HepG2 (cell line): Measurements from ENCODE around the gene HAP1. TPM values are rescaled to one million over a fixed set of nuclear protein-coding genes. Genes with fewer than 3 reads are reported as not detected.
A peak's percentile ranks its signal among the peaks of the same experiment; 100 is the strongest.

Experiments
- CCDC6 ChIP-seq: sonication (generic); formaldehyde crosslinking; IDR thresholded peaks from 2 replicates; pipeline ENCODE4 v1.8.1; 2022; ENCODE audit warnings: mild to moderate bottlenecking, missing genetic modification reagents, moderate library complexity
- DPF2 ChIP-seq: sonication (generic); formaldehyde crosslinking; IDR thresholded peaks from 2 replicates; pipeline ENCODE4 v1.4.0; 2020; ENCODE audit warnings: mild to moderate bottlenecking, low read depth, missing genetic modification reagents, borderline replicate concordance
- HNF4G ChIP-seq, 2 experiments: sonication (generic) in 1 of 2; formaldehyde crosslinking in 1 of 2; IDR thresholded peaks; 2 replicates each; pipeline versions ENCODE4 v1.4.0 to v1.6.1; 2011 to 2020; ENCODE audit warnings: borderline replicate concordance in 2 of 2, low read depth in 2 of 2, mild to moderate bottlenecking in 2 of 2, low read length in 1 of 2, missing genetic modification reagents in 1 of 2, moderate library complexity in 1 of 2
- PAWR ChIP-seq: sonication (generic); formaldehyde crosslinking; IDR thresholded peaks from 2 replicates; pipeline ENCODE4 v1.4.0; 2020; ENCODE audit warnings: missing genetic modification reagents, mild to moderate bottlenecking, borderline replicate concordance
- PPARG ChIP-seq: conservative IDR thresholded peaks from 2 replicates; pipeline ENCODE4 v1.6.1; 2016; ENCODE audit warnings: missing biosample characterization, missing genetic modification reagents
- SRSF4 ChIP-seq: fragments of 200-400 bp; formaldehyde crosslinking; IDR thresholded peaks from one replicate; pipeline ENCODE4 v1.6.1; 2018; ENCODE audit warnings: mild to moderate bottlenecking, low read depth, low read length, moderate library complexity; ENCODE audit not compliant: poor library complexity, severe bottlenecking
- TOE1 ChIP-seq: sonication (generic); formaldehyde crosslinking; IDR thresholded peaks from 2 replicates; pipeline ENCODE4 v1.4.0; 2020; ENCODE audit warnings: mild to moderate bottlenecking, missing genetic modification reagents
- ZNF34 ChIP-seq: sonication (generic); formaldehyde crosslinking; IDR thresholded peaks from 2 replicates; pipeline ENCODE4 v1.4.0; 2020; ENCODE audit warnings: mild to moderate bottlenecking, missing genetic modification reagents, borderline replicate concordance
- ZNF501 ChIP-seq: sonication (generic); formaldehyde crosslinking; IDR thresholded peaks from 2 replicates; pipeline ENCODE4 v1.5.1; 2020; ENCODE audit warnings: mild to moderate bottlenecking, moderate library complexity, missing genetic modification reagents
- polyA plus RNA-seq, 8 experiments: library from polyadenylated mRNA; depleted of rRNA in 3 of 8; stranded (reverse) in 7 of 8; unstranded in 1 of 8; fragments of >200 nt; fragmentation: Illumina TruSeq in 4 of 8; extraction: Trizol in 4 of 8; gene quantifications; 2 replicates each; pipeline versions ENCODE4 v1.2.1 to v1.2.3, GENCODE V29; 2011 to 2016; ENCODE audit warnings: low read depth in 4 of 8, missing spikeins in 1 of 8, mixed read lengths in 1 of 8; ENCODE audit not compliant: insufficient read depth in 1 of 8
- total RNA-seq, 5 experiments: library from RNA; depleted of rRNA; stranded (reverse); fragments of >200 nt; fragmentation: Illumina TruSeq; extraction: Trizol; gene quantifications; 2 replicates each; pipeline ENCODE4 v1.2.3, GENCODE V29; 2016; ENCODE audit warnings: low read depth in 1 of 5
- TF ChIP-seq, protein P1 (sequence below): sonication (generic); formaldehyde crosslinking; IDR thresholded peaks from 2 replicates; pipeline ENCODE4 v1.4.0; 2020; ENCODE audit warnings: low read depth, missing genetic modification reagents
- TF ChIP-seq, protein P2 (sequence below): conservative IDR thresholded peaks from 2 replicates; pipeline ENCODE4 v1.6.1; 2018; ENCODE audit warnings: missing genetic modification reagents
- TF ChIP-seq, protein P3 (sequence below): sonication (generic); formaldehyde crosslinking; IDR thresholded peaks from 2 replicates; pipeline ENCODE4 v1.4.0; 2020; ENCODE audit warnings: mild to moderate bottlenecking, missing genetic modification reagents, borderline replicate concordance
- TF ChIP-seq, protein P4 (sequence below): sonication (generic); formaldehyde crosslinking; IDR thresholded peaks from 2 replicates; pipeline ENCODE4 v1.4.0; 2020; ENCODE audit warnings: missing genetic modification reagents, mild to moderate bottlenecking, borderline replicate concordance
- TF ChIP-seq, protein P5 (sequence below): sonication (generic); formaldehyde crosslinking; conservative IDR thresholded peaks from 2 replicates; pipeline ENCODE4 v1.8.0; 2022; ENCODE audit warnings: mild to moderate bottlenecking, moderate library complexity, missing genetic modification reagents

The HAP1 gene
- total and polyA plus RNA-seq, 2 of the 13 experiments (the other 11 are each of a cell fraction or from before 2014, with no cell fraction given), result 0.07 TPM

DNA sequence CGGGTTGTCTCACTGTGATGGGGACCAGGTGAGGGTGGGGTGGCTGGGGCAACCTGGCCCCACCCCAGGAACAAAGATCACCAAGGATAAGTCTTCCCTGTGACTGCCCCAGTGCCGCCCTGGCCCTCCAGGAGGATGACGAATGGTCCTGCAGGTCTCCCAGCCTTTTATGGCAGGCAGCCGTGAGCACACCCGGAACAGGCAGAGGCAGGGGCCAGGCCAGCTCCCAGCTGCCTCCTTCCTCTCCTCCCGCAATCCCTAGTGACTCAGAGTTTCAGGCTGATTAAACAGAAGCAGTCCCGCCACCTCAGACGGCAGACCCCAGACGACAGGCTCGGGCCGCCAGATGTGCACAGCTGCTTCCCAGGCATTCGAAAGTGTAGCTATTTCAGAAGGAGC, 38.7 kb upstream of the HAP1 start (continued):
- TF ChIP-seq, protein P1, sequence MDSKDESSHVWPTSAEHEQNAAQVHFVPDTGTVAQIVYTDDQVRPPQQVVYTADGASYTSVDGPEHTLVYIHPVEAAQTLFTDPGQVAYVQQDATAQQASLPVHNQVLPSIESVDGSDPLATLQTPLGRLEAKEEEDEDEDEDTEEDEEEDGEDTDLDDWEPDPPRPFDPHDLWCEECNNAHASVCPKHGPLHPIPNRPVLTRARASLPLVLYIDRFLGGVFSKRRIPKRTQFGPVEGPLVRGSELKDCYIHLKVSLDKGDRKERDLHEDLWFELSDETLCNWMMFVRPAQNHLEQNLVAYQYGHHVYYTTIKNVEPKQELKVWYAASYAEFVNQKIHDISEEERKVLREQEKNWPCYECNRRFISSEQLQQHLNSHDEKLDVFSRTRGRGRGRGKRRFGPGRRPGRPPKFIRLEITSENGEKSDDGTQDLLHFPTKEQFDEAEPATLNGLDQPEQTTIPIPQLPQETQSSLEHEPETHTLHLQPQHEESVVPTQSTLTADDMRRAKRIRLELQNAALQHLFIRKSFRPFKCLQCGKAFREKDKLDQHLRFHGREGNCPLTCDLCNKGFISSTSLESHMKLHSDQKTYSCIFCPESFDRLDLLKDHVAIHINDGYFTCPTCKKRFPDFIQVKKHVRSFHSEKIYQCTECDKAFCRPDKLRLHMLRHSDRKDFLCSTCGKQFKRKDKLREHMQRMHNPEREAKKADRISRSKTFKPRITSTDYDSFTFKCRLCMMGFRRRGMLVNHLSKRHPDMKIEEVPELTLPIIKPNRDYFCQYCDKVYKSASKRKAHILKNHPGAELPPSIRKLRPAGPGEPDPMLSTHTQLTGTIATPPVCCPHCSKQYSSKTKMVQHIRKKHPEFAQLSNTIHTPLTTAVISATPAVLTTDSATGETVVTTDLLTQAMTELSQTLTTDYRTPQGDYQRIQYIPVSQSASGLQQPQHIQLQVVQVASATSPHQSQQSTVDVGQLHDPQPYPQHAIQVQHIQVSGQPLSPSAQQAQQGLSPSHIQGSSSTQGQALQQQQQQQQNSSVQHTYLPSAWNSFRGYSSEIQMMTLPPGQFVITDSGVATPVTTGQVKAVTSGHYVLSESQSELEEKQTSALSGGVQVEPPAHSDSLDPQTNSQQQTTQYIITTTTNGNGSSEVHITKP (CRISPR knock-in tag), result no peak
- TF ChIP-seq, protein P2, sequence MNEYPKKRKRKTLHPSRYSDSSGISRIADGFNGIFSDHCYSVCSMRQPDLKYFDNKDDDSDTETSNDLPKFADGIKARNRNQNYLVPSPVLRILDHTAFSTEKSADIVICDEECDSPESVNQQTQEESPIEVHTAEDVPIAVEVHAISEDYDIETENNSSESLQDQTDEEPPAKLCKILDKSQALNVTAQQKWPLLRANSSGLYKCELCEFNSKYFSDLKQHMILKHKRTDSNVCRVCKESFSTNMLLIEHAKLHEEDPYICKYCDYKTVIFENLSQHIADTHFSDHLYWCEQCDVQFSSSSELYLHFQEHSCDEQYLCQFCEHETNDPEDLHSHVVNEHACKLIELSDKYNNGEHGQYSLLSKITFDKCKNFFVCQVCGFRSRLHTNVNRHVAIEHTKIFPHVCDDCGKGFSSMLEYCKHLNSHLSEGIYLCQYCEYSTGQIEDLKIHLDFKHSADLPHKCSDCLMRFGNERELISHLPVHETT (CRISPR knock-in tag), result 0 out of 2 replicates have a peak, but pooled peaks have one; percentile 14
- TF ChIP-seq PAWR (CRISPR knock-in tag), result 0 out of 2 replicates have a peak, but pooled peaks have one; percentile 25
- TF ChIP-seq TOE1 (CRISPR knock-in tag), result no peak
- 0 out of 2 replicates have a peak, but pooled peaks have one; percentile 61 for TF ChIP-seq ZNF34
- no peak for TF ChIP-seq PPARG (CRISPR knock-in tag)
- TF ChIP-seq, protein P3, sequence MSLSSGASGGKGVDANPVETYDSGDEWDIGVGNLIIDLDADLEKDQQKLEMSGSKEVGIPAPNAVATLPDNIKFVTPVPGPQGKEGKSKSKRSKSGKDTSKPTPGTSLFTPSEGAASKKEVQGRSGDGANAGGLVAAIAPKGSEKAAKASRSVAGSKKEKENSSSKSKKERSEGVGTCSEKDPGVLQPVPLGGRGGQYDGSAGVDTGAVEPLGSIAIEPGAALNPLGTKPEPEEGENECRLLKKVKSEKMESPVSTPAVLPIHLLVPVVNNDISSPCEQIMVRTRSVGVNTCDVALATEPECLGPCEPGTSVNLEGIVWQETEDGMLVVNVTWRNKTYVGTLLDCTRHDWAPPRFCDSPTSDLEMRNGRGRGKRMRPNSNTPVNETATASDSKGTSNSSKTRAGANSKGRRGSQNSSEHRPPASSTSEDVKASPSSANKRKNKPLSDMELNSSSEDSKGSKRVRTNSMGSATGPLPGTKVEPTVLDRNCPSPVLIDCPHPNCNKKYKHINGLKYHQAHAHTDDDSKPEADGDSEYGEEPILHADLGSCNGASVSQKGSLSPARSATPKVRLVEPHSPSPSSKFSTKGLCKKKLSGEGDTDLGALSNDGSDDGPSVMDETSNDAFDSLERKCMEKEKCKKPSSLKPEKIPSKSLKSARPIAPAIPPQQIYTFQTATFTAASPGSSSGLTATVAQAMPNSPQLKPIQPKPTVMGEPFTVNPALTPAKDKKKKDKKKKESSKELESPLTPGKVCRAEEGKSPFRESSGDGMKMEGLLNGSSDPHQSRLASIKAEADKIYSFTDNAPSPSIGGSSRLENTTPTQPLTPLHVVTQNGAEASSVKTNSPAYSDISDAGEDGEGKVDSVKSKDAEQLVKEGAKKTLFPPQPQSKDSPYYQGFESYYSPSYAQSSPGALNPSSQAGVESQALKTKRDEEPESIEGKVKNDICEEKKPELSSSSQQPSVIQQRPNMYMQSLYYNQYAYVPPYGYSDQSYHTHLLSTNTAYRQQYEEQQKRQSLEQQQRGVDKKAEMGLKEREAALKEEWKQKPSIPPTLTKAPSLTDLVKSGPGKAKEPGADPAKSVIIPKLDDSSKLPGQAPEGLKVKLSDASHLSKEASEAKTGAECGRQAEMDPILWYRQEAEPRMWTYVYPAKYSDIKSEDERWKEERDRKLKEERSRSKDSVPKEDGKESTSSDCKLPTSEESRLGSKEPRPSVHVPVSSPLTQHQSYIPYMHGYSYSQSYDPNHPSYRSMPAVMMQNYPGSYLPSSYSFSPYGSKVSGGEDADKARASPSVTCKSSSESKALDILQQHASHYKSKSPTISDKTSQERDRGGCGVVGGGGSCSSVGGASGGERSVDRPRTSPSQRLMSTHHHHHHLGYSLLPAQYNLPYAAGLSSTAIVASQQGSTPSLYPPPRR (CRISPR knock-in tag), result peak; percentile 9; the same call in 1 of the 2 replicates
- TF ChIP-seq, protein P4, sequence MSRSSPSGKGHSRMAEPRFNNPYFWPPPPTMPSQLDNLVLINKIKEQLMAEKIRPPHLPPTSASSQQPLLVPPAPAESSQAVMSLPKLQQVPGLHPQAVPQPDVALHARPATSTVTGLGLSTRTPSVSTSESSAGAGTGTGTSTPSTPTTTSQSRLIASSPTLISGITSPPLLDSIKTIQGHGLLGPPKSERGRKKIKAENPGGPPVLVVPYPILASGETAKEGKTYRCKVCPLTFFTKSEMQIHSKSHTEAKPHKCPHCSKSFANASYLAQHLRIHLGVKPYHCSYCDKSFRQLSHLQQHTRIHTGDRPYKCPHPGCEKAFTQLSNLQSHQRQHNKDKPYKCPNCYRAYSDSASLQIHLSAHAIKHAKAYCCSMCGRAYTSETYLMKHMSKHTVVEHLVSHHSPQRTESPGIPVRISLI, result peak; percentile 45; the same call in 1 of the 2 replicates
- TF ChIP-seq ZNF501, result peak; percentile 45; the same call in 1 of the 2 replicates
- TF ChIP-seq, protein P5, sequence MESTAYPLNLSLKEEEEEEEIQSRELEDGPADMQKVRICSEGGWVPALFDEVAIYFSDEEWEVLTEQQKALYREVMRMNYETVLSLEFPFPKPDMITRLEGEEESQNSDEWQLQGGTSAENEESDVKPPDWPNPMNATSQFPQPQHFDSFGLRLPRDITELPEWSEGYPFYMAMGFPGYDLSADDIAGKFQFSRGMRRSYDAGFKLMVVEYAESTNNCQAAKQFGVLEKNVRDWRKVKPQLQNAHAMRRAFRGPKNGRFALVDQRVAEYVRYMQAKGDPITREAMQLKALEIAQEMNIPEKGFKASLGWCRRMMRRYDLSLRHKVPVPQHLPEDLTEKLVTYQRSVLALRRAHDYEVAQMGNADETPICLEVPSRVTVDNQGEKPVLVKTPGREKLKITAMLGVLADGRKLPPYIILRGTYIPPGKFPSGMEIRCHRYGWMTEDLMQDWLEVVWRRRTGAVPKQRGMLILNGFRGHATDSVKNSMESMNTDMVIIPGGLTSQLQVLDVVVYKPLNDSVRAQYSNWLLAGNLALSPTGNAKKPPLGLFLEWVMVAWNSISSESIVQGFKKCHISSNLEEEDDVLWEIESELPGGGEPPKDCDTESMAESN, result 0 out of 2 replicates have a peak, but pooled peaks have one; percentile 63
- TF ChIP-seq SRSF4, result no peak
- no peak for TF ChIP-seq HNF4G (IDR thresholded peaks at IDR 0.05; ENCODE audit: borderline replicate concordance, low read depth, low read length)
- TF ChIP-seq HNF4G (CRISPR knock-in tag; IDR thresholded peaks at IDR 0.05; ENCODE audit: borderline replicate concordance, low read depth), result no peak
- 0 out of 2 replicates have a peak, but pooled peaks have one; percentile 1 for TF ChIP-seq CCDC6 (CRISPR knock-in tag)
- peak; percentile 27; the same call in 1 of the 2 replicates for TF ChIP-seq DPF2 (CRISPR knock-in tag)
